SKM-1 (cell line): ENCODE data around the gene OR10H2.
"Not testable (repeated sequence)": the region's sequence is repeated elsewhere in the genome, so short reads cannot be mapped to it uniquely, and the experiment has no call there.

Experiments used
- DNase-seq: peaks from one replicate; lab custom pipeline; 2025; ENCODE audit not compliant: unreplicated experiment; lab: John Stamatoyannopoulos, UW

OR10H2 gene

GRCh38 chr19:15727724-15728123, at the start of gene OR10H2:
Gene OR10H2 (plus strand): TSS chr19:15728024. CDS start chr19:15728044, 20 bp downstream.
- no peak for DNase-seq

GRCh38 chr19:15679089-15679488, 48.7 kb upstream of the OR10H2 start:
- no peak for DNase-seq

- not testable (repeated sequence) for DNase-seq
These were observed 48.0 kb upstream of the OR10H2 start for GRCh38 chr19:15679865-15680264.

- DNase-seq: no peak
These were observed 47.1 kb upstream of the OR10H2 start for GRCh38 chr19:15680478-15681322.

GRCh38 chr19:15683411-15683810, 44.4 kb upstream of the OR10H2 start:
- DNase-seq: no peak

- no peak for DNase-seq
These were observed 43.0 kb upstream of the OR10H2 start for GRCh38 chr19:15684828-15685227.

GRCh38 chr19:15696654-15697194, 31.1 kb upstream of the OR10H2 start:
- DNase-seq: no peak

- no peak for DNase-seq
These were observed 25.9 kb upstream of the OR10H2 start for GRCh38 chr19:15701757-15702533.

- DNase-seq: peak; percentile 41
These were observed 25.3 kb upstream of the OR10H2 start for GRCh38 chr19:15702534-15702930.

GRCh38 chr19:15714638-15715037, 13.2 kb upstream of the OR10H2 start:
- no peak for DNase-seq

- DNase-seq: no peak
These were observed 12.2 kb upstream of the OR10H2 start for GRCh38 chr19:15715642-15716041.

- DNase-seq: no peak
These were observed 10.0 kb upstream of the OR10H2 start for GRCh38 chr19:15717809-15718208.

GRCh38 chr19:15721268-15721667, 6.6 kb upstream of the OR10H2 start:
- no peak for DNase-seq

- DNase-seq: no peak
These were observed 4.9 kb upstream of the OR10H2 start for GRCh38 chr19:15722956-15723355.

- no peak for DNase-seq
These were observed 2.7 kb downstream of the OR10H2 start for GRCh38 chr19:15730538-15730937.

GRCh38 chr19:15732388-15732787, 4.6 kb downstream of the OR10H2 start:
- no peak for DNase-seq

- DNase-seq: no peak
These were observed 6.1 kb downstream of the OR10H2 start for GRCh38 chr19:15733895-15734294.

GRCh38 chr19:15737722-15738121, 9.9 kb downstream of the OR10H2 start, which contains the start of gene OR10H3:
Gene OR10H3 (plus strand): TSS chr19:15737985. CDS start chr19:15741393, 3,408 bp downstream.
- DNase-seq: no peak

- DNase-seq: no peak
These were observed 13.0 kb downstream of the OR10H2 start for GRCh38 chr19:15740785-15741184.

- no peak for DNase-seq
These were observed 20.4 kb downstream of the OR10H2 start for GRCh38 chr19:15748239-15748638.

- DNase-seq: no peak
These were observed 30.6 kb downstream of the OR10H2 start for GRCh38 chr19:15758379-15758778.
